ENCODE results near the gene BTNL3. TPM values are rescaled to one million over a fixed set of nuclear protein-coding genes. Genes with fewer than 3 reads are reported as not detected.
"Not testable (repeated sequence)": the region's sequence is repeated elsewhere in the genome, so short reads cannot be mapped to it uniquely, and the experiment has no call there.

BTNL3 gene
- total RNA-seq, 1 experiment from 2014 or later, result not detected

DNA sequence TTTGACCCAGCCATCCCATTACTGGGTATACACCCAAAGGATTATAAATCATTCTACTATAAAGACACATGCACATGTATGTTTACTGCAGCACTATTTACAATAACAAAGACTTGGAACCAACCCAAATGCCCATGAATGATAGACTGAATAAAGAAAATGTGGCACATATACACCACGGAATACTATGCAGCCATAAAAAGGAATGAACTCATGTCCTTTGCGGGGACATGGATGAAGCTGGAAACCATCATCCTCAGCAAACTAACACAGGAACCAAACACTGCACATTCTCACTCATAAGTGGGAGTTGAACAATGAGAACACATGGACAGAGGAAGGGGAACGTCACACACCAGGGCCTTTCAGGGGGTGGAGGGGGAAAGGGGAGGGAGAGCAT is 28.8 kb downstream of the BTNL3 start:
- not testable (repeated sequence) for DNase-seq (ENCODE audit: extremely low read depth, low read depth)

DNA sequence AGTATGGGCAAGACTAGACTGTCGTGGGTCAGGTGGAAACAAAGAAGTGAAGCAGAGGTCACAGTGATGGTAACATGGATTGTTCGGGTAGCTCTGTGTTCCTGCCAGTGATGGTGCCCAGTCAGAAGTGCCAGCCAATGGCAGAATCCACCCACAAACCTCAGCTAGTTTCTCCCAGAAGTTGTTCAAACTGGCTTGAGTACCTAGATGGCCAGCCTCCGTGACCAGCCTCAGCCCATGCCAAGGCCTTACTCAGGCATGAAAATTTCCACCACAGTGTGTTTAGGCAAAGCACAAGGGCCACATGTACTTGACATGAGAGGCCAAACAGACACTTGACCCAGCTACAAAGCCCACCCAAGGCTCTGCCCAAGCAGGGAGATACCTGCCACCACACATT is 32.0 kb downstream of the BTNL3 start:
- DNase-seq (ENCODE audit: extremely low read depth, low read depth), result no peak

DNA sequence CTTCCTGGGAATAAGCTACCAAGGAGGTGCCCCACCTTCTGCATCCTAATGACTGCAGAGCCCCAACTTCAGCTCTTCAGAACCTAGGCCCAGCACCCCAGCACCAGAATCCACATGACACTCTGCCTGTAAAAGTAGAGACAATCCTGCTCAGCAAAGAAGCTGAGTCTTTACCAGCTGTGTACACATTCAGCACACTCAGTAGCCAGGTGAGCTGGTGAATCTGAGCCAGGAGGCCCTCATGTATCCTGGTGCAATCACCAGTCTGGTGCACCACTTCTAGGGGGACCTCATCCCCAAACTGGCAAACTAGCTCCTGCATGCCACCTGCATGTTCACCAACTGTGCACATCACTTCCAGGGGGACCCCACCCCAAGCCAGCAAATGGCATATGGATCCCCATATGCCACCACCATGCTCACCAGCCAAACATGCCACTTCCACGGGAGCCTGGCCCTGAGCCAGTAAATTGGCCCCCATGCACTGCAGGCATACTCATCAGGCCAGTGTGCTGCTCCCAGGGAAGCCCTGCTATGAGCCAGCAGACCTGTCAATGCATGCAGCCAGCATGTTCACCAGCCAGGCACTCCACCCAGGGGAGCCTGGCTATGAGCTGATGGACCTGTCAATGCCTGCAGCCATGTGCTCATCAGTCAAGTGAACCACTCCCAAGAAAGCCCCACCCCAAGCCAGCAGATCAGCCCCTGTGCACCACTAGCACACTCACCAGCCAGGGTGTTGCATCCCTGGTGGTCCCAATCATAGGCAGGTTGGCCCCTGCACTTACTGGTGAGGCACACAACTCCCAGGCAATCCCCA is 35.8 kb downstream of the BTNL3 start:
- no peak for DNase-seq (ENCODE audit: extremely low read depth, low read depth)

DNA sequence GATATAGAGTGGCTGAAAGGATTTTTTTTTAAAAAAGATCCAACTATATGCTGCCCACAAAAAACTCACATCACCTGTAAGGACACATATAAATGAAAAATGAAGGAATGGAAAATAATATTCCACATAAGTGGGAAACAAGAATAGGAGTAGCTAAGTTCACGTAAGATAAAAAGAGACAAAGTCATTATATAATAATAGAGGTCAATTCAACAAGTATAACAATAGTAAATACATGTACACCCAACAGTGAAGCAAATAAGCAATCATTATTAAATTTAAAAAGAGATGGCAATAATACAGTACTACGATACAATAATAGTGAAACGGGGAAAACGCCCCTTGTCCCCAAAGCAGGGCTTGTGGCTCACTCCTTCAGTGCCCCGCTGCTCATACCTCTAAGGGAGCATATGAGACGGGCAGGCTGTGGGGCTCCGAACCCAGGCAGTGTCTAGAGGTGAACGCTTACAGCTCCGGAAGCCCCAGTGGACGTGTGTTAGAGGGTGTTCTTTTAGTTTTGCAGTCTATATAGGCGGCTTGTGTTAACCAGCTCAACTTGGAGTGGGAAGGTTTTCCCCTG is 38.9 kb downstream of the BTNL3 start:
- DNase-seq (ENCODE audit: extremely low read depth, low read depth), result no peak

DNA sequence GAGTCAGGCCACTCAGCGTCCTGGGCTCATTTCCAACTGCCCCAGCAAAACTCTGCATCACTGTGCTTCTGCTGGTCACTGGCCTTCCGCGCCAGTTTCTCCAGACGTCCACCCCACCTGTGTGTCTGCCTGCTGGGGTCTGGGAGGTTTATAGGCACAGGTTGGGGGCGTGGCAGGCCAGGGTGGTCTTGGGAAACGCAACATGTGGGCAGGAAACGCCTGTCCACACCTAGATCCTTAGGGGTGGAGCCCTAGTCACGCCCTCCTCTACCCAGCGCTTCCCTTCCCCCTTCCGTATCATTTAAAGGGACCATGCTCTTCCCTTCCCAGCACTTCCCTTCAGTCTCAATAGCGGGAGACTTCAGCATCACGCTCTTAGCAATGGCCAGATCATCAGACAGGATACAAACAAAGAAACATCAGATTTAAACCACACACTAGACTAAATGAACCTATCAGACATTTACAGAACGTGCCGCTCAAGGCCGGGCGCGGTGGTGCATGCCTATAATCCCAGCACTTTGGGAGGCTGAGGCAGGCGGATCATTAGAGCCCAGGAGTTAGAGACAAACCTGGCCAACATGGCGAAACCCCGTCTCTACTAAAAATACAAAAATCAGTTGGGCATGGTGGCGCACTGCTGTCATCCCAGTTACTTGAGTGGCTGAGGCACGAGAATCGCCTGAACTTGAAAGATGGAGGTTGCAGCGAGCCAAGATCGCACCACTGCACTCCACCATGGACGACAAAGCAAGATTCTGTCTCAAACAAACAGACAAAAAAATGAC is 39.6 kb downstream of the BTNL3 start:
- no peak for DNase-seq (ENCODE audit: extremely low read depth, low read depth)

DNA sequence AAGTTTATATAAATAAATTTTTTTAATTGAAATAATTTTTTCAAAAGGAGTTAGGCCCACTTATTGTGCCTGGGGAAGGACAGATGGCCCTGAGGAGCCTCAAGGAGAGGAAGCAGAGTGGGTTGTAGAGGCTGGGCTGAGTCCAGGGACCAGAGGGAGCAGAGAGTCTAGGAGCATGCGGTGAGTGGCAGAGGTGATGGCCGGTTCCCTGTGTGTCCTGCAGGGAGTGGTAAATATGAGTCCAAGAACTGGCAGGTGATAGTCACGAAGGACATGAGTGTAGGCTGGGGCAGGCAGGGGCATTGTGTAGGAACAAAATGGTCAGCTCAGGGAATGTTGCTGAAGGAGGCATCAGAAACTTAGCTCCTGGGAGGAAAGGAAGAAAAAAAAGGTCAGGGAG is 43.1 kb downstream of the BTNL3 start:
- no peak for DNase-seq (ENCODE audit: extremely low read depth, low read depth)

DNA sequence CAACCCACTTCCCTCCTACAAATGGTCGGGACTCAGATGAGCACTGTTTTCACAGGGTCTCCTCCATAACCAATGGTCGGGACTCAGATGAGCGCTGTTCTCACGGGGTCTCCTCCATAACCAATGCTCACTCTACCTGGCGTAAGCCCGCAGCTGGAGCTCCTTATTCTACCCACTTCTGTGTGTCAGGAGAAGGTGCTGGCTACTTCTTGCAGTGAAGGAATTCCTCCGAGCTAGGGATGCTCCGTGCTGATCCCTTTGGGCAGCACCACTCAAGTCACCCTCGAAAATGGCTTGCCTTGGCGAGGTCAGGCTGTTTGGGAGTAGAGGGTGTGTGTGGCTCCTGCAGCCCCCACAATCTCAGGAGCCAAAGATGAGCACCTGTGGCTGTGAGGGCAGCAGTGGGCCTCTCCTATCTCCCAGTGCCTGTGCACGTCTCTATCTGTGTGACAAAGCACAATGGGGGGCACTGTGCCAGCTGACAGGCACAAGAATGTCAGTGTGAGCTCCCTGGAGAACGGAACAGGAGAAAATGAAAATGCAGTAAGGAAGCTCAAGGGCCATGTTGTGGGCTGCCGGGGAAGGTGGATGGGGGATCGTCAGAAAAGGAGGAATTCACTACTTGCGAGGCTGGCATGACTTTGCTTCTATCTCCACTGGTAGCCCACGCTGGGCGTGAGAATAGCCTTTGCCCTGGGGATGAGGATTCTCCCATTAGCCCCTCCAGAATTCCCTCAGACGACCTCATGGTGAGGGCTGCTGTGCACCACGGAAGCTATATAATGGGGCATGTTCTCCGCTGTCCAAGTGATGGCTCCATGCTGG is 47.6 kb downstream of the BTNL3 start:
- DNase-seq (ENCODE audit: extremely low read depth, low read depth), result no peak

DNA sequence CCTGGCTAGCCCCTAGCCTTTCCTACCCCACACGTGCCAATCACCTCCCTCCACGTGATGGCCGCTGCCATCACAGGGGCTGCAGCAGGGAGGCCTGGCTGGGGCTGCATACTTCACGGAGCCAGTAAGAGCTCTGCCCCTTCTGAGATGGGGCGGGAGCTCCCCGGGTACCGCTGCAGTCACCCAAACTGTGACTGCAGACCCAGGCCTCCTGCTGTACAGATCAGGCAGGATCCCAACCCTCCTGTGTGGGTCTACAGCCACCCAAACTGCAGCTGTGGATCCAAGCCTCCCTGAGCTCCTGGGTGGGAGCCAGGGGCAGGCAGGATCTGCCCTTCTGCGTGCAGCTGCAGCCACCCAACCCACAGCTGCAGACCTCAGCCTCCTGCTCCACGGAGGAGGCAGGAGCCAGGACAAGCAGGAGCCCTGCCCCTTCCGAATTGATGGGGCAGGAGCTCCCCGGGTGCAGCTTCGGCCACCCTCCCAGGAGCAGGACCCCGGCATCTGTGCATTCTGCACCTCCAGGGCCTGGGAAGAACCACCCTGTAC is 48.2 kb downstream of the BTNL3 start:
- no peak for DNase-seq (ENCODE audit: extremely low read depth, low read depth)

DNA sequence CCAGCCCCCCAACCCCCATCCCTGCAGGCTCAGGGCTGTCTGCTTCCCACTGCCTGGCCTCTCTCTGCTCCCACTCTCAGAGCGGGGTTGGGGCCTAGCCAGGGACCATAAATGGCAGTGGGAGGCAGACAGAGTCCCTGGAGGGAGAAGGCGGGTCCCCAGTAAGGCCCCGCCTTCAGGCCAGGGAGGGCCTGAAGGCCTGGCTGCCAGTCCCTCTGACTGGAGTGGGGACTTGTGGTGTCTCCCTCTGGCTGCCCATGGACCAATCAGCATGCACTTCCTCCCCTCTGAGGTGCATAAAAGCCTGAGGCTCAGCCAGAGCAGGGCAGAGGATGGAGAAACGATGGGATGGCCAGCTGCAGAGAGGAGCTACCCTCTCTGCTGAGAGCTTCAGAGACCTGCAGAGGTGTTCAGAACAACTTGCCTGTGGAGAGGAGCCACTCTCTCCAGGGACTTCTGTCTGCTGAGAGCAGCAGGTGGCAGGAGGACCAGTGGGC is 48.8 kb downstream of the BTNL3 start:
- no peak for DNase-seq (ENCODE audit: extremely low read depth, low read depth)

DNA sequence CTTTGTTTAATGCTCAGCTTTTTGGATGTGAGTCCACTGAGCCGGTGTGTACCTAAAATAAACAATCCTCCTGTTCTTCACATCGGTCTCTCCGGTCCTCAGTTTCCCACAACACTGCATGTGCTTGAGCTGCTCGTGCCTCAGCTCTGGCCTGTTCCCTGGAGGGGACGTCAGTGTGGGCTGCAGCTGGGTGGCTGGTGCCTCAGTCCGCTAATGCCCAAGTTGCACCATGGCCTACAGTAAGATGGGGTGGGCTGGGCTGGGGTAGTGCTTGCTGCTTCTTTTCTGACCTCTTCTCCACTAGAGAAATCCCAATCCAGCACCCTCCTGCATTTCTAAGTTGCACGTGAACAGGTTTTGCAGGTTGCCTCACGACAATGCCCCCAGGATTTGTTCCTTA is 50.8 kb downstream of the BTNL3 start:
- DNase-seq (ENCODE audit: extremely low read depth, low read depth), result no peak

DNA sequence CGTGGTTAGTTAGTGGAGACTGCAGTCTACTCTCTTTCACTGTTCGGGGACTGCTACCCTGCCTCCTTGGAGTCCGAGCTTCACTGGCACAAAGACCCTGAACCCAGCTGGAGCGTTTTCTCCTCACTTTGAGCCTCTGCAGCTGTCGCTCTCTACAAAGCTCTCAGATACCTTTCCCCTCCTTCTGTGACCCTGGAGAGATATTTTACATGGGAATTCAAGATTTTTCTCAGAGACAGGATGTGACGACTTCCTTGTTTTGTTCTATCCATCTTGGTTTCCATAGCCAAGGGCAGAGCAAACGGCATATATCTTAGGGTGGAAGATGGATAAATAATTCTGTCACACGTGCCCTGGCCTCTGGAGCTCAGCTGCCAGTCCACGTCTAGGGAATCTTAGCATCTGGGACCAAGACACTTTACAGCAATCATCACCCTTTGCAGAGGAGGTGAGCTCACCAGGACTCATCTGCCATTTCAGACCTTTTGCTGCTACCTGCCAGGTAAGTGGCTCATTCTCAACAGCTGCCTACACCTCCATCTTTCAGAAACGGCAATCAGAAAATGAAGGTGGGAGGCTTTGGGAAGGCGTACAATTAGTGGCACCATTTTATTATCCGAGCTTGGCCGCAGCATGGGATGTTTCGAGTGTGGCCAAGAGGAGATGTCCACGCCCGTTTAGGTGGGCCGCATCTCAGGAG is 51.4 kb downstream of the BTNL3 start, which contains the start of gene BTNL9:
Gene BTNL9 (plus strand): TSS at position 336 of the 700 bp plus-strand sequence. CDS start 5,224 bp downstream, outside the sequence.
- DNase-seq (ENCODE audit: extremely low read depth, low read depth), result no peak

DNA sequence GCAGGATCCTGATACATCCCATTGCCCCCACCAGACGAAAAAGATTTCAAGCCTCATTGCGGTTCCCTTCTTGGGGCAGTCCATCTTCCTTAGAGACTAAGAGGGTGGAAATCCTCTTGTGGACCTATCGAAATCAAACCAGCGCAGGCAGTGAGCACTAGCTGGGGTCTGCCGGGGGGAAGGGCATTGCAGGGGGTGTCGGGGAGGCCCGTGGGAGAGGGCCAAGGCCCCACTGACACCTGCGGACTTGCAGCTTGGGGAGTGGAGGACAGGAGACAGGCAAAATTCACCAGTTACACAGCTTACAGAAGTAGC is 51.9 kb downstream of the BTNL3 start:
- no peak for DNase-seq (ENCODE audit: extremely low read depth, low read depth)

DNA sequence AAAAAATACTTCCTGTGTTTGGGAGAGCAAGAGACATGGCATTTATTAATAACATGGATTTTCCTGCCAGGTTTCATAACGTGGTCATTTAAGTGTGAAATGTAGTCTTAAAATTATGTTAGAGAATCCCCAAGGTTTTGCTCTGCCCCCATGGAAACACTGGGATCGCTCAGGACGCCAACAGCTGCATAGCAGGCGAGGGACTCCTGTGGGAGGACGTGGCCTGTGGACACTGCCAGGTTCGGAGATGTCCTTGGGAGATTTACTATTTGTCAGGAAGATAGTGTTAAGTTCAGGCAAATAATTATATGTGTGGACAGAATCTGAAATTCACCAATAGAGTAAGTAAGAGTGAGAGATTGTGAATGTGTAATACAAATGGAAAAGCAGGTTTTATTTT is 52.4 kb downstream of the BTNL3 start:
- DNase-seq (ENCODE audit: extremely low read depth, low read depth), result no peak

DNA sequence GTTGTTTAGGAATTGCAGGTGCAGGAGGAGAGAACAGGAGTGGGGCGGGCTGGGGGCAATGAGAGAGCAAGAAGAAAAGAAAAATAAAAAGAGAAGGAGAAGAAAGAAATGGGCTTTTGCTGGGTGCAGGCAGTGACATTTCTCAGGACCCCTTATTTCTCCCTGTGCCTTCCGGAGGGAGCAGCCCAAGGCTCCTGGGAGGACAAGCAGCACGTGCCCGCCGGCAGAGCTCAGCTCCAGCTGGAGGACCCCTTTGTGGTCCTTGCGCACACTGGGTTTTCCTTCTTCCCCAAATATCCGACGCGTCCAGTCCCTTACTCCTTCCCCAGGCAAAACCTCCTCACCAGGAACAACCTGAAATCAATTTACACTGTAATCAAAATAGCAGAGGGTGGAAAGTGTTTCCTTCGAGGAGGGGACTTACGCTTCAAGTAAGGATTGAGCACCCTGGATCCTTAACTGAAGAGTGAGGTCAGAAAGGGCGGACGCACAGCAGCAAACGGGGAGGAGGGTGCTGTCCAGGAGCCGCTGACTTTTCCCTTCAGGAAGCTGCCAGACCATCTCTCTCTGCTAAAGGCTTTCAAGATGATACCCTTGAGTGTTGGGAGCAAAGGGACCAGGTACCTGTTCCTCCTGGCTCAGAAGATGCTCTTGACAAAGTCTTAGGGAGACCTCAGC is 53.5 kb downstream of the BTNL3 start:
- no peak for DNase-seq (ENCODE audit: extremely low read depth, low read depth)

DNA sequence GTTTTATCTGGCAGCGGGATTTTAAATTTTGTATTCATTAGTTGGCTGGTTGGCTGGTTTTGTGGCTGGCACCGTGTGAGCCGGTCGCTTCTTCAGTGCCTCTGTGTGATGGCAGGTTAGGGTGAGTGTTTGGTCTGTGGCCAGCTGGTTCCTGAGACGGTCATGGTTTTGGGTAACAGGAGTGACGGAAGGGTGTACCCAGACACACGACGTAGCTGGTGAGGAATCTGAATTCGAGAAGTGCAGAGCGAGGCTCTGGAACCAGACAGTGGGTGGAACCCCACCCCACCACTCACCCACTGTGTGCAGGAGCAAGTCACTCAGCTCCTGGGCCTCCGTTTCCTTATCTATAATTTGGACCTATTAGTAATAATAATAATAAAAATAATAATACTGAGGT is 54.1 kb downstream of the BTNL3 start:
- DNase-seq (ENCODE audit: extremely low read depth, low read depth), result no peak

DNA sequence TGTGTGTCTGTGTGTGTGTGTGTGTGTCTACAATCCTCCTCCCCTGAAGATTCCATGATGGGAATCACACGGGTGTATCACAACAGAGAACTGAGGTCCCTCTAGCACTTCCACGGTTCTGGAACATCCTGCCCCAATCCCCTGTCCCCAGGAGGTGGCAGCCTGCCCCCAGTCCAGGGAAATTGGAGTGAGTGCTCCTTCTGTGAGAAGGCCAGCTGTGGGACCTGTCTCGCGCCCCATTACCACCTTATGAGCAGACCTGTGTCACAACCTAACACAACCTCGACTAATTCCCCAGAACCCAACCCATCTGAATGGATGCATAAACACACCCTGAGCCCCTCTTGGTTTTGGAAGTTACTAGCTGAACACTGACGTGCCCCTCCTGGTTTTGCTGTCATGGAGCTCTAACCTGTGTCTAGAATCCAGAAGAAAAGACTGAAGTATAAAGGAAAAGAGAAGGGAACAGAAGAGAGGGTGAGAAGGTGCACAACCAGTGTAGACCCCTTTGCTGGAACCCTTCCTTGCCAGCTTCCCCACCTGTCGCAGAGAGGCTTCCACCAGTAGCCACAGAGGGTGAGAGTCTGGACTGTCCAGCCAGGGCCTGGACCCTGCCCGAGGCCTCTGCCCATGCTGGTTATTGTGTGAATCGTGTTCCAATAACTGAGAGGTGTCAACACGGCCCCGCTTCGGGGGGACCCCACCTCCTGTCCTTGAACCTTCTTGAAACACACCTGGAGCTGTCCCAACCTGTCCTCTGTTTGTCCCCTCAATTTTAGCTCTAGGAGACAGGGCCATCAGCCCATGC is 54.8 kb downstream of the BTNL3 start:
- DNase-seq (ENCODE audit: extremely low read depth, low read depth), result no peak

DNA sequence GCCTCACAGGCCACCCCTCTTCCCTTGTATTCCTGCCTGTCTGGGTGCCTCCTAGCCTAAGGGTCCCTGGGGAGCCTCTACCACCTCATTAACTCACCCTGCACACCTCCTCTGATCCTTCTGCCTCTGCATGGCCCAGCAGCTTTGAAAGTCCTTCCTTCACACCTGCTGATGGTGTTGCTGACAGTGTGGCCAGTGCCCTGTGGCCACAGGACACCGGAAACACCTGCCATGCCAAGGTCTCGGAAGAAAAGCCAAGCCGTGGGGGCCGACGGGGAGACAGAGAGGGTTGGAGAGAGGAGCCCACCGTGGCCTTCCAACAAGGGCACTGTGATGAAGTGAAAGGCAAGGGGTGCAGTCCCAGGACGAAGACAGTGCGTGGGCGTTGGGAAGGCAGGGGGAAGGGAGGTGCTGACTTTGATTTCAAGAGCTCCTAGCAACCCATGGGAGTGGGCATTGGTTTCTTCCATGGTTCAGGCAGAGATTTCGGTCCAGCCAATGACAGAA is 55.5 kb downstream of the BTNL3 start:
- no peak for DNase-seq (ENCODE audit: extremely low read depth, low read depth)

DNA sequence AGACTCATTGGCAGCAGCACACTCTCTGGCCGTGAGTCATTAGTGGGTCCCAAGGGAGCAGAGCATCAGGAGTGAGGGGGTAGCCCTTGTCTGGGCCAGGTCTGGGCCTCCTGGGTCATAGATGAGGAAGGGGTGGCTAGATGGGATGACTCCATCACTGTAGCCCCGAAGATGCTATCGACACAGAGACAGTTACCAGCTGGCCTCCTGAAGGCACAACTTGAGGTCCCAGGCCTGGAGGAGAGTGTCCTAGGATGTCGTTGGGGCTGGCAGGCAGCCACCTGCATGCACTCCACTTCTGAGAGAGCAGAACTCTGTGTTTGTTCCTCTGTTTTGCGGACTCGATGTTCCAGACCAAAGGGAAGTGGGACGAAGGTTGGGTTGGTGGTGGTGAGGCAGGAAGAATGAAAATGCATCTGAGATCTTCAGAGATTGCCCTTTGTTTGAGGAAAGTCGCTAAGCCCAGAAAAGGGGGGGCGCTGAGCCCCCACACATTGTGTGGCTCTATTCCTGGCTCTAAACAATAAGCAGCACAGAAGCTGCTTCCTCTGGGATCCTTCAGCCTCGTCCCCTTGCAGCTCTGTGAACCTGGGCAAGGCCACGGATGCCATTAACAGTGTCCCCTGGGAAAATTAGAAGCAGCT is 56.1 kb downstream of the BTNL3 start:
- DNase-seq (ENCODE audit: extremely low read depth, low read depth), result no peak

Data from NCI-H460 (cell line).